Hepatocyte (in vitro differentiated cells): ENCODE results near the gene DMD. TPM values are rescaled to one million over a fixed set of nuclear protein-coding genes. Genes with fewer than 3 reads are reported as not detected.

Source experiments
- DNase-seq: peaks from one replicate; pipeline ENCODE4 v3.0.0-alpha.2; 2016; ENCODE audit warnings: low spot score
- H2AFZ ChIP-seq: fragments of 200-600 bp; sonication (generic); 2 replicates; pipeline ENCODE4 v1.6.0; 2016; ENCODE audit warnings: antibody characterized with exemption, mild to moderate bottlenecking
- H3K27ac ChIP-seq: fragments of 200-600 bp; sonication (generic); 2 replicates; pipeline ENCODE4 v1.5.1; 2016; ENCODE audit warnings: mild to moderate bottlenecking
- H3K27me3 ChIP-seq: fragments of 200-600 bp; sonication (generic); 2 replicates; pipeline ENCODE4 v1.6.1; 2016
- H3K36me3 ChIP-seq: fragments of 200-600 bp; sonication (generic); replicated peaks from 2 replicates; pipeline ENCODE4 v1.5.1; 2016; ENCODE audit warnings: low read depth; ENCODE audit not compliant: insufficient read depth
- H3K4me1 ChIP-seq: fragments of 200-600 bp; sonication (generic); 2 replicates; pipeline ENCODE4 v1.5.1; 2016; ENCODE audit warnings: mild to moderate bottlenecking, moderate library complexity; ENCODE audit not compliant: insufficient read depth
- H3K4me2 ChIP-seq: fragments of 200-600 bp; sonication (generic); 2 replicates; pipeline ENCODE4 v1.6.0; 2016
- H3K4me3 ChIP-seq: fragments of 200-600 bp; sonication (generic); 2 replicates; pipeline ENCODE4 v1.5.1; 2016; ENCODE audit warnings: mild to moderate bottlenecking
- H3K79me2 ChIP-seq: fragments of 200-600 bp; sonication (generic); 2 replicates; pipeline ENCODE4 v1.6.0; 2017; ENCODE audit warnings: mild to moderate bottlenecking
- H3K9me2 ChIP-seq: fragments of 200-600 bp; sonication (generic); replicated peaks from 2 replicates; pipeline ENCODE4 v1.6.0; 2017; ENCODE audit warnings: mild to moderate bottlenecking; ENCODE audit not compliant: insufficient read depth
- H3K9me3 ChIP-seq: fragments of 200-600 bp; sonication (generic); 2 replicates; pipeline ENCODE4 v1.5.1; 2016; ENCODE audit warnings: low read depth, mild to moderate bottlenecking
- H4K20me1 ChIP-seq: fragments of 200-600 bp; sonication (generic); 2 replicates; pipeline ENCODE4 v1.6.0; 2016; ENCODE audit warnings: mild to moderate bottlenecking; ENCODE audit not compliant: insufficient read depth, poor library complexity, severe bottlenecking
- EZH2 ChIP-seq: fragments of 200-600 bp; sonication (generic); IDR thresholded peaks from 2 replicates; pipeline ENCODE4 v1.6.1; 2016; ENCODE audit warnings: antibody characterized with exemption, mild to moderate bottlenecking, borderline replicate concordance
- EZH2phosphoT487 ChIP-seq: fragments of 200-600 bp; sonication (generic); IDR thresholded peaks from one replicate; pipeline ENCODE4 v1.6.1; 2018; ENCODE audit warnings: antibody characterized with exemption, mild to moderate bottlenecking, low read depth, moderate library complexity; ENCODE audit not compliant: unreplicated experiment, severe bottlenecking
- WGBS: methylation state at CpG from one replicate; pipeline ENCODE4 v1.1.6; 2016; ENCODE audit warnings: low lambda C conversion rate; ENCODE audit errors: missing lambda C conversion rate; 5-methylcytosine and 5-hydroxymethylcytosine counted together
- polyA plus RNA-seq: library from polyadenylated mRNA; unstranded; fragments of >200 nt; fragmentation: Nextera tagmentation; extraction: Ambion mirVana; gene quantifications from 2 replicates; pipeline ENCODE4 v1.2.1, GENCODE V29; 2016
- total RNA-seq: library from RNA; depleted of rRNA; stranded (reverse); fragments of >200 nt; gene quantifications from 2 replicates; pipeline ENCODE4 v1.2.3, GENCODE V29; 2014
- TF ChIP-seq, protein P1 (sequence below): fragments of 200-600 bp; sonication (generic); IDR thresholded peaks from 2 replicates; pipeline ENCODE4 v1.5.1; 2016; ENCODE audit warnings: antibody characterized with exemption, mild to moderate bottlenecking; ENCODE audit not compliant: poor library complexity

DMD gene
- total and polyA plus RNA-seq, 2 experiments from 2014 or later, result 14.2 to 27.8 TPM

DNA sequence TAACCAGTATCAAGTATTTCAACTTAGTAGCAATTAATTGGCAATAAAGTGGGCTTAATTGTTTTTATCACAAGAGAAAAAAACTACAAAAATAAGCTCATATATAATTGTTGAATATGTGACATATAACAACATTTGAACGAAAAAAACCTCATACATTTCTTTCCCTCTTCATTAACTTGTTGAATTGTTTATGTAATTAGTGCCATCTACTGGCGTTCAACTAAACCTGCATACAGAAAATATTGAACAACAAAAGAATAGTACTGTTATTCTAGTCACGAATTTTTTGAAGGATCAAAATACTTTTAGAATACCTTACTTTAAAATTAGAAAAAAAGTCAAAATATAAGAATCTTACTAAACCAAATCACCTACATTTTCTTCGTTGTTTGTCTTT, 1553.0 kb downstream of the DMD start:
- no peaks in the 10 kb centered on the region for H3K9me3 ChIP-seq
- peak; percentile 22 for DNase-seq
- WGBS, result 21% methylated on average over 4 of the region's 4 CpGs

DNA sequence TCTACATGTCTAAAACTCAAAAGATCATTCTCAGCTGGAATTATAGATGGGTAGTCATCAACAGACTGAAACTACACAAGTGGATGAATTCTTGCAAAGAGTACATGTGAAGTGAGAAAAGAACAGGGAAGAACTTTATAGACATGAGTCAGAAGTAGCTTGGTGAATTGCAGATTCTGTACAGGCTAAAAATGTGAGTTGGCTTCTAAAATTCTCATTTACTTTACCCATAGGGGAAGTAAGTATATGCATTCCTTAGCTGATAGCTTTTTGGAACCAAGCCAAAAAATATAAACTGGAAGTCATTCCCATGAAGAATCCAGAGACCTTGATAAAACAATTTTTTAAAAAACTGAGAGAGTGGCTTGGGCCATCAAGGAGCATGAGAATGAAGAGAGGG, 1555.3 kb downstream of the DMD start:
- H3K4me1 ChIP-seq, result no peaks in the 10 kb centered on the region
- H3K36me3 ChIP-seq, result no peaks in the 10 kb centered on the region
- no peaks in the 10 kb centered on the region for H3K79me2 ChIP-seq
- H3K4me2 ChIP-seq, result no peak overlapping the region
- no peak overlapping the region for H2AFZ ChIP-seq
- H3K27me3 ChIP-seq, result no peaks in the 10 kb centered on the region
- TF ChIP-seq EZH2phosphoT487 (no peak), EZH2 (no peak)
- TF ChIP-seq, protein P1, sequence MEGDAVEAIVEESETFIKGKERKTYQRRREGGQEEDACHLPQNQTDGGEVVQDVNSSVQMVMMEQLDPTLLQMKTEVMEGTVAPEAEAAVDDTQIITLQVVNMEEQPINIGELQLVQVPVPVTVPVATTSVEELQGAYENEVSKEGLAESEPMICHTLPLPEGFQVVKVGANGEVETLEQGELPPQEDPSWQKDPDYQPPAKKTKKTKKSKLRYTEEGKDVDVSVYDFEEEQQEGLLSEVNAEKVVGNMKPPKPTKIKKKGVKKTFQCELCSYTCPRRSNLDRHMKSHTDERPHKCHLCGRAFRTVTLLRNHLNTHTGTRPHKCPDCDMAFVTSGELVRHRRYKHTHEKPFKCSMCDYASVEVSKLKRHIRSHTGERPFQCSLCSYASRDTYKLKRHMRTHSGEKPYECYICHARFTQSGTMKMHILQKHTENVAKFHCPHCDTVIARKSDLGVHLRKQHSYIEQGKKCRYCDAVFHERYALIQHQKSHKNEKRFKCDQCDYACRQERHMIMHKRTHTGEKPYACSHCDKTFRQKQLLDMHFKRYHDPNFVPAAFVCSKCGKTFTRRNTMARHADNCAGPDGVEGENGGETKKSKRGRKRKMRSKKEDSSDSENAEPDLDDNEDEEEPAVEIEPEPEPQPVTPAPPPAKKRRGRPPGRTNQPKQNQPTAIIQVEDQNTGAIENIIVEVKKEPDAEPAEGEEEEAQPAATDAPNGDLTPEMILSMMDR, result no peak
- no peaks in the 10 kb centered on the region for H3K9me2 ChIP-seq
- H4K20me1 ChIP-seq, result no peaks in the 10 kb centered on the region
- H3K4me3 ChIP-seq, result no peak overlapping the region
- H3K9me3 ChIP-seq, result no peaks in the 10 kb centered on the region
- DNase-seq, result no peak
- no peak overlapping the region for H3K27ac ChIP-seq

More for the DNA sequence above, 1553.0 kb downstream of the DMD start:
- Histone ChIP-seq H3K4me1 (no peaks in the 10 kb centered on the region), H2AFZ (no peak overlapping the region), H3K4me3 (no peak overlapping the region), H3K4me2 (no peak overlapping the region), H3K36me3 (no peaks in the 10 kb centered on the region), H3K27ac (no peak overlapping the region), H3K9me2 (no peaks in the 10 kb centered on the region), H3K27me3 (no peaks in the 10 kb centered on the region), H3K79me2 (no peaks in the 10 kb centered on the region), H4K20me1 (no peaks in the 10 kb centered on the region)
- no peak for TF ChIP-seq EZH2phosphoT487
- TF ChIP-seq, protein P1, result peak; percentile 57

DNA sequence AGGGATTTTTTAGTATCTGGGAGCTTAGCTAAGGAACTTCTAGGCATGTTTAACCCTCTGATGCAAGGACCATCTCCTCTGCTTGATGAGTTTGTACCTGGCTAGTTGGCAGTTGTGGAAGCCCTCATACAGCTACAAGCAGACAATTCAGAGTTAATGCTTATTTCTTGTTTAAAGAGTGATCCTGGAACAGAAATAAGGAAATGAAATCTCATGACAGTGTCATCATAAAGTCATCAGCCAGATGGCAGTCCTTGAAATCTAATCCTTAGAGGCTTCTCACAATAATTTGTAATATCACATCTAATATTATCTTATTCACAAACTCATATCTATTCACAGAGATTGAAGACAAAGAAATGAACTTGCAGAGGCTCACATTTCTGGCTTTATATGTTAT, 1557.9 kb downstream of the DMD start:
- no peaks in the 10 kb centered on the region for H3K4me1 ChIP-seq
- no peak overlapping the region for H3K27ac ChIP-seq
- no peak overlapping the region for H3K4me3 ChIP-seq
- H4K20me1 ChIP-seq, result no peaks in the 10 kb centered on the region
- no peaks in the 10 kb centered on the region for H3K27me3 ChIP-seq
- TF ChIP-seq, protein P1, result no peak
- DNase-seq, result no peak
- no peaks in the 10 kb centered on the region for H3K9me3 ChIP-seq
- H2AFZ ChIP-seq, result no peak overlapping the region
- no peaks in the 10 kb centered on the region for H3K79me2 ChIP-seq
- no peaks in the 10 kb centered on the region for H3K9me2 ChIP-seq
- no peaks in the 10 kb centered on the region for H3K36me3 ChIP-seq
- no peak overlapping the region for H3K4me2 ChIP-seq

DNA sequence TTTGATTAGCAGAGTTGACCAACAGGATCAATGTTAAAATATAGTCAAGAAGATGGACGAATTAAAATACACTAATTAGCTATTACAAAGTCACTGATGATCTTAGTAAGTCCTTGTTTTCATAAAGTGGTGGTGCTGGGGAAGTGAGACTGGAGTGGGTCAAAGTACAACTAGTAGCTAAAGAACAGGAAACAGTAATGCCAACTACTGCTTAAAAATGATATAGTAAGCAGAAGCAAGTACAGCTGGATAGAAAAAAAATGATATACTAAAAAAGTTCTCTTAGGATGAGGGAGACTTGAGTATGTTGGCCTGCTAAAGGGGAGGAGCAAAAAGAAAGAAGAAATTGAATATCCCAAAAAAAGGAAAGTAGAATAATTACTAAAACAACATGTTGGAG, 1558.7 kb downstream of the DMD start:
- H3K27me3 ChIP-seq, result no peaks in the 10 kb centered on the region
- WGBS, result 46% methylated on average over 1 of the region's 1 CpG

More for the DNA sequence above, 1558.7 kb downstream of the DMD start:
- Histone ChIP-seq H2AFZ (no peak overlapping the region), H4K20me1 (no peaks in the 10 kb centered on the region), H3K4me2 (no peak overlapping the region), H3K4me1 (no peaks in the 10 kb centered on the region), H3K4me3 (no peak overlapping the region), H3K27ac (no peak overlapping the region), H3K79me2 (no peaks in the 10 kb centered on the region), H3K9me2 (no peaks in the 10 kb centered on the region), H3K36me3 (no peaks in the 10 kb centered on the region), H3K9me3 (no peaks in the 10 kb centered on the region)
- no peak for TF ChIP-seq EZH2phosphoT487
- TF ChIP-seq, protein P1, result no peak
- no peak for TF ChIP-seq EZH2
- DNase-seq, result no peak
